Kidney (tissue), 14 donors: ENCODE data around the gene SDK1. TPM values are rescaled to one million over a fixed set of nuclear protein-coding genes. Genes with fewer than 3 reads are reported as not detected.

ENCODE experiments used
- DNase-seq, 5 donors: peaks; one replicate each; pipeline ENCODE4 v3.0.0-alpha.2; 2013 to 2020
- FAIRE-seq: peaks from 2 replicates; lab custom pipeline; 2012; peaks lifted over from hg19 to GRCh38; lab: Jason Lieb, UNC
- H3K27ac ChIP-seq, 2 donors: one replicate each; pipeline ENCODE4 v1.7.0; 2013; ENCODE audit warnings: low read depth in 2 of 2, low read length in 2 of 2, inconsistent platforms in 1 of 2
- H3K27me3 ChIP-seq: one replicate; pipeline ENCODE4 v1.7.1; 2013; ENCODE audit warnings: low read length, inconsistent platforms; ENCODE audit not compliant: control insufficient read depth, insufficient read depth
- H3K36me3 ChIP-seq, 3 donors: one replicate each; pipeline versions ENCODE4 v1.7.0 to v1.7.1; 2013; ENCODE audit warnings: low read length in 3 of 3, control low read depth in 1 of 3, inconsistent platforms in 1 of 3; ENCODE audit not compliant: insufficient read depth in 3 of 3, control insufficient read depth in 2 of 3
- H3K4me1 ChIP-seq, 3 donors: one replicate each; pipeline versions ENCODE4 v1.7.0 to v1.7.1; 2013; ENCODE audit warnings: low read length in 3 of 3, inconsistent platforms in 1 of 3, low read depth in 1 of 3; ENCODE audit not compliant: control insufficient read depth in 2 of 3, insufficient read depth in 2 of 3
- H3K4me3 ChIP-seq, 3 donors: one replicate each; pipeline versions ENCODE4 v1.7.0 to v1.8.1; 2013; ENCODE audit warnings: low read length in 3 of 3, control low read depth in 1 of 3, inconsistent platforms in 1 of 3
- H3K9ac ChIP-seq, 3 donors: one replicate each; pipeline versions ENCODE4 v1.7.0 to v1.7.1; 2013; ENCODE audit warnings: low read length in 3 of 3, control low read depth in 1 of 3, inconsistent platforms in 1 of 3
- H3K9me3 ChIP-seq, 3 donors: one replicate each; pipeline versions ENCODE4 v1.7.0 to v1.7.1; 2013; ENCODE audit warnings: low read length in 3 of 3, control low read depth in 1 of 3, inconsistent platforms in 1 of 3; ENCODE audit not compliant: control insufficient read depth in 2 of 3, insufficient read depth in 1 of 3
- intact Hi-C: fragments of 100-400 bp; cut with DNase I; formaldehyde crosslinking; loops from one replicate; pipeline ENCODE4 v1.11.1; 2022
- polyA plus RNA-seq: library from polyadenylated mRNA; stranded (reverse); fragments of 350-450 nt; fragmentation: Illumina TruSeq; extraction: RNeasy Lipid Tissue Mini Kit (QIAGEN cat#74804); gene quantifications from one replicate; pipeline ENCODE4 v1.2.3, GENCODE V29; 2014; ENCODE audit warnings: low read depth, low replicate concordance; ENCODE audit not compliant: insufficient read depth
- total RNA-seq: library from RNA; stranded (reverse); fragmentation: NEBNext Ultra II Directional; extraction: Animal tissue kit (Norgen Biotek cat#: 25700); gene quantifications from one replicate; pipeline ENCODE4 v1.2.1, GENCODE V29; 2021
- TF ChIP-seq, protein P1 (sequence below): IDR thresholded peaks from 3 replicates; pipeline ENCODE4 v1.5.1; 2012; ENCODE audit warnings: mild to moderate bottlenecking, moderate library complexity, borderline replicate concordance; ENCODE audit not compliant: insufficient read depth; ENCODE audit errors: extremely low read depth
- donor health status: control.
- donor health status: control.
- donor health status: control.
- donor health status: control.
- donor health status: control.
- donor health status: DM: yes; HTN: yes; CAD: no.
- donor health status: Normal renal cell carcinoma (clear cell type).

Gene SDK1
- total and polyA plus RNA-seq, 2 donors from 2014 or later, result 2.0 to 38.3 TPM

DNA sequence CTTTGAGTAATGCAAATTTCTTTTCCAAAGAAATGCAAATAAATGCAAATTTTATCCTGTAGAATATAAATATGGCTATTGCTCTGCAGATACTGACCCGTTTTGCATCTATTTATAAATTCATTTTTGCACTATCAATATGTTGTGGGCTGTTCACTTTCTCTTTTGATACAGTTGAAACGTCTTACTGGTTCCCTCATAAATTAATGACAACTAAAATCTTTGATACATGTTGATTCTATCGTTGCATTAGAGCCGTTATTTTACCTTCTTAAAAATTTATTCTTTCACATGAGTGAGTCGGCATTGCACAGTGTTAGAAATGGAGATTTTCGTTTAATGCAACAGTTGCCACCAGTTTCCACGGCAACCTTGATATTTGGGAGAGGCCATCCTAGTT lies 691.8 kb downstream of the SDK1 start:
- Histone ChIP-seq H3K36me3 (no peaks in the 10 kb centered on the region), H3K9ac (no peak overlapping the region), H3K27me3 (no peaks in the 10 kb centered on the region), H3K9me3 (no peaks in the 10 kb centered on the region), H3K27ac (no peak overlapping the region), H3K4me3 (no peak overlapping the region), H3K4me1 (no peaks in the 10 kb centered on the region)
- FAIRE-seq (no peak), DNase-seq (no peak)
- TF ChIP-seq, protein P1, sequence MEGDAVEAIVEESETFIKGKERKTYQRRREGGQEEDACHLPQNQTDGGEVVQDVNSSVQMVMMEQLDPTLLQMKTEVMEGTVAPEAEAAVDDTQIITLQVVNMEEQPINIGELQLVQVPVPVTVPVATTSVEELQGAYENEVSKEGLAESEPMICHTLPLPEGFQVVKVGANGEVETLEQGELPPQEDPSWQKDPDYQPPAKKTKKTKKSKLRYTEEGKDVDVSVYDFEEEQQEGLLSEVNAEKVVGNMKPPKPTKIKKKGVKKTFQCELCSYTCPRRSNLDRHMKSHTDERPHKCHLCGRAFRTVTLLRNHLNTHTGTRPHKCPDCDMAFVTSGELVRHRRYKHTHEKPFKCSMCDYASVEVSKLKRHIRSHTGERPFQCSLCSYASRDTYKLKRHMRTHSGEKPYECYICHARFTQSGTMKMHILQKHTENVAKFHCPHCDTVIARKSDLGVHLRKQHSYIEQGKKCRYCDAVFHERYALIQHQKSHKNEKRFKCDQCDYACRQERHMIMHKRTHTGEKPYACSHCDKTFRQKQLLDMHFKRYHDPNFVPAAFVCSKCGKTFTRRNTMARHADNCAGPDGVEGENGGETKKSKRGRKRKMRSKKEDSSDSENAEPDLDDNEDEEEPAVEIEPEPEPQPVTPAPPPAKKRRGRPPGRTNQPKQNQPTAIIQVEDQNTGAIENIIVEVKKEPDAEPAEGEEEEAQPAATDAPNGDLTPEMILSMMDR, result no peak
- intact Hi-C loops, result no loop called here

DNA sequence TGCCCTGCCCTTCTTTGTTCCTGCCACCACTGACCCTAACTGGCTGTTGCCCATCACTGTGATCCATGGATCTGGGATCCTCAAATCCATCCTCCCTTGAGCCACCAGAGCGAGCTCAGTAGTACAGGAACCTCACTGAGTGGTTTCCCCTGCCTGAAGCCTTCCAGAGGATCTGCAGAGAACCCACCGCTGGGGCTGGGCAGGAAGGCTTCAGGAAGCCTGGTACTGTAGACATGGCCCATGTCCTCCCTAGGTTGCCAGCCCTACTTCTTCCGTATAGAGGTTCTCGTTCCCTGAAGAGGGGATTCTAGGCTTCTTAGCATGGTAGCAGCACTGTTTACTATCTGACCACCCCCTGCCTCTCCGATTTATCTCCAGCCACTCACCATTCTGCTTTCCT lies 693.7 kb downstream of the SDK1 start:
- FAIRE-seq (no peak), DNase-seq (no peak)
- Histone ChIP-seq H3K9me3 (no peaks in the 10 kb centered on the region), H3K36me3 (no peaks in the 10 kb centered on the region), H3K9ac (no peak overlapping the region), H3K27me3 (no peaks in the 10 kb centered on the region), H3K4me3 (no peak overlapping the region), H3K4me1 (no peaks in the 10 kb centered on the region), H3K27ac (no peak overlapping the region)
- TF ChIP-seq, protein P1, result no peak
- intact Hi-C loops, result no loop called here

DNA sequence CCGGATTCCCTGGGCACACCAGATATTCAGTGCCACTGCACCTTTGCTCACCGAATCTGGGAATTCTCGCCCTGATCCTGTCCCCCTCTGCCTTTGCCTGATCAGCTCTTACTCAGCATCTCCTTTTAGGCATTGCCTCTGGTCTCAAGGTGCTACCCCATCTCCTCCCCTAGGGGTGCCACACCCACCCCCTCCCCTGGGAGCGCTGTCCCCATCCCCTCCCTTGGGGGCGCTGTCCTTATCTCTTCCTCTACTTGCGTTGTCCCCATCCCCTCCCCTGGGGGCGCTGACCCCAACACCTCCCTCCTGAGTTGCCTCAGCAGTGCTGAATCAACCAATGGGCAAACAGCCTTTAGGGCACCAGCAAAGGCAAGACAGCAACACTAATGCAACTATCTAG lies 694.1 kb downstream of the SDK1 start:
- intact Hi-C loops, result no loop called here
- H3K4me1 ChIP-seq, result no peaks in the 10 kb centered on the region
- no peaks in the 10 kb centered on the region for H3K36me3 ChIP-seq
- H3K9ac ChIP-seq, result no peak overlapping the region
- no peaks in the 10 kb centered on the region for H3K27me3 ChIP-seq
- H3K4me3 ChIP-seq, result no peak overlapping the region
- TF ChIP-seq, protein P1, result no peak
- no peak for DNase-seq
- no peaks in the 10 kb centered on the region for H3K9me3 ChIP-seq
- no peak overlapping the region for H3K27ac ChIP-seq
- FAIRE-seq, result no peak

DNA sequence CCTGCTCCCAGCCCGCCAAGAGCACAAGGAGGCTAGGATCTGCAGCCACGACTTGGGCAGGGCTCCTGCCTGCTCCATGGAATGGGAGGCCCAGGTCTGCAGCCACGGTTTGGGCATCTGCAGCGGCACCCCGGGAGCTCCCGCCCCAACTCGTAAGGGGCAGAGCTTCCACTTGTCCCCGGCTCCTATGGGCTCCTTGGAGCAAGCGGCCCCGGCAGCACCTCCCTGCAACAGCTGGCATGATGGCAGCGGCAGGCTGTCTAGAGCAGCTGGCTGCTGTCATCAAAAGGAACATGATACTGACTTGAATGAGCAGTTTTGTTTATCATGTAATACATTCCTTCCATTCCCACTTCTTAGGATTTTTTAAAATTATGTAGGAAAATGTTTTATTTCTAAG lies 697.0 kb downstream of the SDK1 start:
- no peak overlapping the region for H3K9ac ChIP-seq
- H3K27ac ChIP-seq, result no peak overlapping the region
- H3K36me3 ChIP-seq, result no peaks in the 10 kb centered on the region
- H3K9me3 ChIP-seq, result no peaks in the 10 kb centered on the region
- DNase-seq (peak in 3 of 5 donors; percentile 43 to 55 (median 54)), FAIRE-seq (no peak)
- no peak overlapping the region for H3K4me3 ChIP-seq
- H3K27me3 ChIP-seq, result no peaks in the 10 kb centered on the region
- intact Hi-C loops, result no loop called here
- H3K4me1 ChIP-seq, result no peaks in the 10 kb centered on the region
- TF ChIP-seq, protein P1, result no peak
